Fibroblast of lung (primary cell): ENCODE results near the gene PPP2R5D.

Experiments used
- EZH2 ChIP-seq: IDR thresholded peaks from 2 replicates; pipeline ENCODE4 v1.5.1; 2012; ENCODE audit warnings: low read length, control low read depth, mild to moderate bottlenecking; ENCODE audit errors: missing control alignments
- TF ChIP-seq, protein P1 (sequence below), 2 donors: IDR thresholded peaks in 1 of 2; conservative IDR thresholded peaks in 1 of 2; 1 replicate in 1 of 2; 2 replicates in 1 of 2; pipeline ENCODE4 v1.5.1; 2011 to 2012; ENCODE audit warnings: low read length in 2 of 2, control low read depth in 1 of 2, inconsistent platforms in 1 of 2, low read depth in 1 of 2, mild to moderate bottlenecking in 1 of 2

GRCh38 chr6:42967228-42967627 lies 17.1 kb upstream of the PPP2R5D start:
- TF ChIP-seq, protein P1, sequence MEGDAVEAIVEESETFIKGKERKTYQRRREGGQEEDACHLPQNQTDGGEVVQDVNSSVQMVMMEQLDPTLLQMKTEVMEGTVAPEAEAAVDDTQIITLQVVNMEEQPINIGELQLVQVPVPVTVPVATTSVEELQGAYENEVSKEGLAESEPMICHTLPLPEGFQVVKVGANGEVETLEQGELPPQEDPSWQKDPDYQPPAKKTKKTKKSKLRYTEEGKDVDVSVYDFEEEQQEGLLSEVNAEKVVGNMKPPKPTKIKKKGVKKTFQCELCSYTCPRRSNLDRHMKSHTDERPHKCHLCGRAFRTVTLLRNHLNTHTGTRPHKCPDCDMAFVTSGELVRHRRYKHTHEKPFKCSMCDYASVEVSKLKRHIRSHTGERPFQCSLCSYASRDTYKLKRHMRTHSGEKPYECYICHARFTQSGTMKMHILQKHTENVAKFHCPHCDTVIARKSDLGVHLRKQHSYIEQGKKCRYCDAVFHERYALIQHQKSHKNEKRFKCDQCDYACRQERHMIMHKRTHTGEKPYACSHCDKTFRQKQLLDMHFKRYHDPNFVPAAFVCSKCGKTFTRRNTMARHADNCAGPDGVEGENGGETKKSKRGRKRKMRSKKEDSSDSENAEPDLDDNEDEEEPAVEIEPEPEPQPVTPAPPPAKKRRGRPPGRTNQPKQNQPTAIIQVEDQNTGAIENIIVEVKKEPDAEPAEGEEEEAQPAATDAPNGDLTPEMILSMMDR (conservative IDR thresholded peaks at IDR 0.05 in 1 of 2, IDR thresholded peaks at IDR 0.05 in 1 of 2; ENCODE audit: low read depth in 1 of 2, low read length in 2 of 2): no peak
- no peak for TF ChIP-seq EZH2
